ENCODE data around the gene SERPINB3.
"Not testable (repeated sequence)": the region's sequence is repeated elsewhere in the genome, so short reads cannot be mapped to it uniquely, and the experiment has no call there.

Gene SERPINB3

GRCh38 chr18:63661750-63662149 lies at the start of gene SERPINB3:
Gene SERPINB3, minus strand, starts transcription at chr18:63661893. Its CDS starts 677 bp downstream, at chr18:63661216.
- not testable (repeated sequence) for DNase-seq; H3K36me3 Mint-ChIP-seq (ENCODE audit: low read depth); H3K27me3 Mint-ChIP-seq; ATAC-seq; H3K4me1 Mint-ChIP-seq; H3K4me3 Mint-ChIP-seq; H3K27ac Mint-ChIP-seq; H3K9me3 Mint-ChIP-seq

- no peaks in the 10 kb centered on the region for H3K27me3 Mint-ChIP-seq
- DNase-seq, result no peak
- H3K9me3 Mint-ChIP-seq, result peaks cover 4% of the 10 kb centered on the region
- no peak overlapping the region for H3K4me3 Mint-ChIP-seq
- no peak overlapping the region for H3K27ac Mint-ChIP-seq
- no peak for ATAC-seq
- H3K4me1 Mint-ChIP-seq, result no peaks in the 10 kb centered on the region
- H3K36me3 Mint-ChIP-seq (ENCODE audit: low read depth), result no peaks in the 10 kb centered on the region
Observed at GRCh38 chr18:63708650-63709049, 47.0 kb upstream of the SERPINB3 start.

GRCh38 chr18:63707816-63708215 lies 46.1 kb upstream of the SERPINB3 start:
- Mint-ChIP-seq H3K4me3 (no peak overlapping the region), H3K4me1 (no peaks in the 10 kb centered on the region), H3K9me3 (no peaks in the 10 kb centered on the region), H3K36me3 (ENCODE audit: low read depth) (no peaks in the 10 kb centered on the region), H3K27ac (no peak overlapping the region), H3K27me3 (no peaks in the 10 kb centered on the region)
- ATAC-seq, result no peak
- DNase-seq, result no peak

GRCh38 chr18:63705401-63705800 lies 43.7 kb upstream of the SERPINB3 start:
- H3K4me1 Mint-ChIP-seq, result no peaks in the 10 kb centered on the region
- no peak overlapping the region for H3K4me3 Mint-ChIP-seq
- no peaks in the 10 kb centered on the region for H3K36me3 Mint-ChIP-seq (ENCODE audit: low read depth)
- H3K27me3 Mint-ChIP-seq, result no peaks in the 10 kb centered on the region
- H3K9me3 Mint-ChIP-seq, result no peaks in the 10 kb centered on the region
- DNase-seq, result no peak
- H3K27ac Mint-ChIP-seq, result no peak overlapping the region
- ATAC-seq, result no peak

GRCh38 chr18:63702660-63703059 lies 41.0 kb upstream of the SERPINB3 start, which contains the start of gene SERPINB11:
Gene SERPINB11, plus strand, starts transcription at chr18:63702960. Its CDS starts 7,234 bp downstream, at chr18:63710194.
- no peak for ATAC-seq
- Mint-ChIP-seq H3K9me3 (no peaks in the 10 kb centered on the region), H3K4me3 (no peak within 1 kb of the TSS), H3K27ac (no peak within 1 kb of the TSS), H3K4me1 (no peaks in the 10 kb centered on the region), H3K27me3 (no peaks in the 10 kb centered on the region), H3K36me3 (ENCODE audit: low read depth) (no peaks in the 10 kb centered on the region)
- DNase-seq, result no peak

- Mint-ChIP-seq H3K4me1 (no peaks in the 10 kb centered on the region), H3K4me3 (no peak overlapping the region), H3K9me3 (no peaks in the 10 kb centered on the region), H3K27ac (no peak overlapping the region), H3K36me3 (ENCODE audit: low read depth) (no peaks in the 10 kb centered on the region), H3K27me3 (no peaks in the 10 kb centered on the region)
- DNase-seq (no peak), ATAC-seq (no peak)
Observed at GRCh38 chr18:63701952-63702351, 40.3 kb upstream of the SERPINB3 start.

GRCh38 chr18:63700501-63700900 lies 38.8 kb upstream of the SERPINB3 start:
- Mint-ChIP-seq H3K4me1 (no peaks in the 10 kb centered on the region), H3K27me3 (no peaks in the 10 kb centered on the region), H3K27ac (no peak overlapping the region), H3K9me3 (no peaks in the 10 kb centered on the region), H3K36me3 (ENCODE audit: low read depth) (no peaks in the 10 kb centered on the region), H3K4me3 (no peak overlapping the region)
- DNase-seq (no peak), ATAC-seq (no peak)

- Mint-ChIP-seq H3K9me3 (peaks cover 13% of the 10 kb centered on the region), H3K36me3 (ENCODE audit: low read depth) (no peaks in the 10 kb centered on the region), H3K27ac (no peak overlapping the region), H3K4me3 (no peak overlapping the region), H3K27me3 (no peaks in the 10 kb centered on the region), H3K4me1 (no peaks in the 10 kb centered on the region)
- ATAC-seq (no peak), DNase-seq (no peak)
Observed at GRCh38 chr18:63697097-63697660, 35.5 kb upstream of the SERPINB3 start.

- Mint-ChIP-seq H3K27me3 (peaks cover 3% of the 10 kb centered on the region), H3K4me3 (no peak overlapping the region), H3K4me1 (no peaks in the 10 kb centered on the region), H3K9me3 (peaks cover 12% of the 10 kb centered on the region), H3K27ac (no peak overlapping the region), H3K36me3 (ENCODE audit: low read depth) (no peaks in the 10 kb centered on the region)
- DNase-seq (no peak), ATAC-seq (no peak)
Observed at GRCh38 chr18:63689064-63689463, 27.4 kb upstream of the SERPINB3 start.

- H3K27me3 Mint-ChIP-seq, result peaks cover 3% of the 10 kb centered on the region
- no peak for DNase-seq
Observed at GRCh38 chr18:63686871-63687270, 25.2 kb upstream of the SERPINB3 start.

GRCh38 chr18:63684718-63685117 lies 23.0 kb upstream of the SERPINB3 start:
- H3K4me1 Mint-ChIP-seq, result no peaks in the 10 kb centered on the region
- no peak overlapping the region for H3K4me3 Mint-ChIP-seq
- ATAC-seq, result no peak

More at GRCh38 chr18:63686871-63687270, 25.2 kb upstream of the SERPINB3 start:
- no peaks in the 10 kb centered on the region for H3K4me1 Mint-ChIP-seq
- H3K36me3 Mint-ChIP-seq (ENCODE audit: low read depth), result no peaks in the 10 kb centered on the region
- no peak for ATAC-seq
- H3K9me3 Mint-ChIP-seq, result peaks cover 6% of the 10 kb centered on the region
- H3K4me3 Mint-ChIP-seq, result no peak overlapping the region
- H3K27ac Mint-ChIP-seq, result no peak overlapping the region

GRCh38 chr18:63683890-63684289 lies 22.2 kb upstream of the SERPINB3 start:
- no peak for DNase-seq
- H3K9me3 Mint-ChIP-seq, result no peaks in the 10 kb centered on the region
- H3K27ac Mint-ChIP-seq, result no peak overlapping the region
- peaks cover 1% of the 10 kb centered on the region for H3K27me3 Mint-ChIP-seq
- H3K36me3 Mint-ChIP-seq (ENCODE audit: low read depth), result no peaks in the 10 kb centered on the region
- no peak for ATAC-seq
- no peaks in the 10 kb centered on the region for H3K4me1 Mint-ChIP-seq
- no peak overlapping the region for H3K4me3 Mint-ChIP-seq

More at GRCh38 chr18:63684718-63685117, 23.0 kb upstream of the SERPINB3 start:
- H3K36me3 Mint-ChIP-seq (ENCODE audit: low read depth), result no peaks in the 10 kb centered on the region
- no peaks in the 10 kb centered on the region for H3K9me3 Mint-ChIP-seq
- H3K27me3 Mint-ChIP-seq, result peaks cover 3% of the 10 kb centered on the region
- no peak overlapping the region for H3K27ac Mint-ChIP-seq
- no peak for DNase-seq

- Mint-ChIP-seq H3K4me1 (no peaks in the 10 kb centered on the region), H3K27ac (no peak overlapping the region), H3K4me3 (no peak overlapping the region), H3K27me3 (peaks cover 1% of the 10 kb centered on the region), H3K36me3 (ENCODE audit: low read depth) (no peaks in the 10 kb centered on the region), H3K9me3 (no peaks in the 10 kb centered on the region)
- no peak for ATAC-seq
- DNase-seq, result no peak
Observed at GRCh38 chr18:63683152-63683551, 21.5 kb upstream of the SERPINB3 start.

GRCh38 chr18:63681449-63682340 lies 20.0 kb upstream of the SERPINB3 start:
- Mint-ChIP-seq H3K4me1 (no peaks in the 10 kb centered on the region), H3K4me3 (no peak overlapping the region), H3K9me3 (no peaks in the 10 kb centered on the region), H3K36me3 (ENCODE audit: low read depth) (no peaks in the 10 kb centered on the region), H3K27ac (no peak overlapping the region), H3K27me3 (peaks cover 1% of the 10 kb centered on the region)
- no peak for DNase-seq
- ATAC-seq, result no peak

Measured in activated naive CD8-positive, alpha-beta T cell treated with anti-CD3 and anti-CD28 coated beads, Interleukin-2, amount 50 U/mL, for 24 hours (primary cell).